ENCODE data around the gene ADPRHL1.
"Not testable (repeated sequence)": the region's sequence is repeated elsewhere in the genome, so short reads cannot be mapped to it uniquely, and the experiment has no call there.

Gene ADPRHL1

GRCh38 chr13:113477724-113478123 is 24.4 kb upstream of the ADPRHL1 start:
- no peak for DNase-seq

DNA sequence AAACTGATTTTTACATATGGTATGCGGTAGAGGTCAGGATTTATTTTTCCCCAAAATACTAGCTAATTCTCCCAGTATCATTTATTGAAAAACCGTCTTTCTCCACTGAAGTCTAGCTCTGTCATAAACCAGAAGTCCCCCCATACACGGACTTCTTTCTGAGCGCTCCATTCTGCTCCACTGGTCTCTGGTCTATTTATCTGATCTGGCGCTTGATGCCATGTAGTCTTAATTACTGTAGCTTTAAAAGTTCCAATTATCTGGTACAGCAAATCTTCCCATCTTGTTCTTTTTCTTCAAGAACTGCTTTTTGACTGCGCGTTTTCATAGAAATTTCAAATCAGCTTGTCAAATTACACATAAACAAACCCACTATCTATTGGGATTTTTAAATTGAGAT is 23.5 kb upstream of the ADPRHL1 start:
- no peak for DNase-seq

- no peak for DNase-seq
Measured at GRCh38 chr13:113475911-113476310, 22.6 kb upstream of the ADPRHL1 start.

GRCh38 chr13:113475280-113475679 is 22.0 kb upstream of the ADPRHL1 start:
- no peak for DNase-seq

DNA sequence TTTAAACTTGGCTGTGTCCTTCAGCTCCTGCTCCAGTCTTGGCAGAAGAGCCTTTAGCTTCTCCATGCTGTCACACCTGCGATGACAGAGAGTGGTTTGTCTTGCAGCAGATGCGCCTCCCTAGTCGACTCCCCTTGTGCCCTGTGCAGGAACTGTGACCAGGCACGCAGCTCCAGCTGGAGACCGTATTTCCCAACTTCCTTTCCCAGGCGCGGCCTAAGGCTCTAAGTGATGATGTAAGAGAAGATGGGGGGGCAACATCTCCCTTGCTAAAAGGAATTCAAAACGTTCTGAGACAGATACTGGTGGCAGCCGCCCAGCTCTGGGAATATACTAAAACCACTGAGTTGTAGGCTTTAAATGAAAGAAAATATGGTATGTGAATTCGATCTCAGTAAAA is 20.9 kb upstream of the ADPRHL1 start:
- no peak for DNase-seq

GRCh38 chr13:113472355-113473025 is 19.2 kb upstream of the ADPRHL1 start:
- DNase-seq = no peak

- DNase-seq = no peak
Measured at GRCh38 chr13:113471844-113472243, 18.6 kb upstream of the ADPRHL1 start.

DNA sequence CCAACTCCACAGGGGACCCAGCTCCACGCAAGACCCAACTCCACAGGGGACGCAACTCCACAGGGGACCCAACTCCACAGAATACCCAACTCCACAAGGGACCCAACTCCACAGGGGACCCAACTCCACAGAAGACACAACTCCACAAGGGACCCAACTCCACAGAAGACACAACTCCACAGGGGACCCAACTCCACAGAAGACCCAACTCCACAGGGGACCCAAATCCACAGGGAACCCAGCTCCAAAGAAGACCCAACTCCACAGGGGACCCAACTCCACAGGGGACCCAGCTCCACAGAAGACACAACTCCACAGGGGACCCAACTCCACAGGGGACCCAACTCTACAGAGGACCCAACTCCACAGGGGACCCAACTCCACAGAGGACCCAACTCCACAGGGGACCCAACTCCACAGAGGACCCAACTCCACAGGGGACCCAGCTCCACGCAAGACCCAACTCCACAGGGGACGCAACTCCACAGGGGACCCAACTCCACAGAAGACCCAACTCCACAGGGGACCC is 17.4 kb upstream of the ADPRHL1 start:
- DNase-seq = not testable (repeated sequence)

GRCh38 chr13:113470073-113470472 is 16.8 kb upstream of the ADPRHL1 start:
- DNase-seq = no peak

DNA sequence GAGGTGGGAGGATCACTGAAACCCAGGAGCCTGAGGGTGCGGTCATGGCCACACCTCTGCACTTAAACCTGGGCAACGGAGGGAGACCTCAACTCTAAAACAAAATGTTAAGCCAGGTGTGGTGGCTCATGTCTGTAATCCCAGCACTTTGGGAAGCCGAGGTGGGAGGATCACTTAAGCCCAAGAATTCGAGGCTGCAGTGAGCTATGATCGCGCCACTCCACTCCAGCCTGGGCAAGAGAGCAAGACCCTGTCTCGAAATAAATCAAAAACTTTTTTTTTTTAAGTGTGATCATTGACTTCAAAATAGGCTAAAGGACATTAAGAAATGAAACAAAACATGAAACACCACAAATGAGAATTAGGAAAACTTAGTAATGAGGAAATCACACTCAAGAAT is 16.3 kb upstream of the ADPRHL1 start:
- no peak for DNase-seq

GRCh38 chr13:113468472-113469201 is 15.3 kb upstream of the ADPRHL1 start:
- no peak for DNase-seq

DNA sequence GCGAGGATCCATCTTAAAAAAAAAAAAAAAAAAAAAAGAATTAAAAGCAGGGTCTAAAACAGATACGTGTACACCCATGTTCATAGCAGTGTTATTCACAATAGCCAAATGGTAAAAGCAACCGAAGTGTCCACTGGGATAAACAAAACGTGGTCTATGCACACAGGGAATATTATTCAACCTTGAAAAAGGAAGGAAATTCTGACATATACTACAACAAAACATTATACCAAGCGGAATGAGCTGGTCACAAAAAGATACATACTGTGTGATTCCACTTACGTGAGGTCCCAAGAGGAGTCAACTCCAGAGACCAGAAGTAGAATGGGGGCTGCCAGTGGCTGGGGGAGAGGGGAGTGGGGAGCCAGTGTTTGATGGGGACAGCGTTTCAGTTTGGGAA is 14.7 kb upstream of the ADPRHL1 start:
- no peak for DNase-seq

- no peak for DNase-seq
Measured at GRCh38 chr13:113466383-113466782, 13.1 kb upstream of the ADPRHL1 start.

- no peak for DNase-seq
Measured at GRCh38 chr13:113465300-113465699, 12.0 kb upstream of the ADPRHL1 start.

- DNase-seq = no peak
Measured at GRCh38 chr13:113464476-113464875, 11.2 kb upstream of the ADPRHL1 start.

- no peak for DNase-seq
Measured at GRCh38 chr13:113461022-113461751, 7.9 kb upstream of the ADPRHL1 start.

- no peak for DNase-seq
Measured at GRCh38 chr13:113460599-113460998, 7.3 kb upstream of the ADPRHL1 start.

DNA sequence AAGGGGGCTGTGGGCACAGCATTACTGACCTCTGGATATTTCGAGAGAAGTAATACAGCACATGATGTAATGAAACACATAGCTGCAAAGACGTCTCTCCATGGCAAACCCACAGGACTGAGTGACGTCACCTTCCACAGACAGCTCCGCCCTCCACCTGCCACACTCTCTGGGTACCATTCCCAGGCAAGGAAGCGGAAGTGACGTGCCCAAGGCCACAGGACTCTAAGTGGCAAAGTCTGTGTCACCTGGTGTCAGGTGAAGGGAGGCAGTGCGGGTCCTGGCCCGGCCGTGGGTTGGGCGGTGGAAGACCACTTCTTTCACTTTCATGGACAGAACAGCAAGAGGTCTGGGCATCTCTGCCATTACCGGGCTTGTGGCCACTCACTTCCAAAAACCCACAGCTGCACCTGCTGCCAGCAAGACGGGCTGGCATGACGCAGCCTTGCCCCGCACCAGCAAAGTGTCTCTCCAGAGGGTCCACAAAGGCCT is 6.8 kb upstream of the ADPRHL1 start:
- no peak for DNase-seq

- peak; percentile 89 for DNase-seq
Measured at GRCh38 chr13:113458253-113459065, 5.2 kb upstream of the ADPRHL1 start.

GRCh38 chr13:113457510-113457909 is 4.2 kb upstream of the ADPRHL1 start:
- DNase-seq = no peak

DNA sequence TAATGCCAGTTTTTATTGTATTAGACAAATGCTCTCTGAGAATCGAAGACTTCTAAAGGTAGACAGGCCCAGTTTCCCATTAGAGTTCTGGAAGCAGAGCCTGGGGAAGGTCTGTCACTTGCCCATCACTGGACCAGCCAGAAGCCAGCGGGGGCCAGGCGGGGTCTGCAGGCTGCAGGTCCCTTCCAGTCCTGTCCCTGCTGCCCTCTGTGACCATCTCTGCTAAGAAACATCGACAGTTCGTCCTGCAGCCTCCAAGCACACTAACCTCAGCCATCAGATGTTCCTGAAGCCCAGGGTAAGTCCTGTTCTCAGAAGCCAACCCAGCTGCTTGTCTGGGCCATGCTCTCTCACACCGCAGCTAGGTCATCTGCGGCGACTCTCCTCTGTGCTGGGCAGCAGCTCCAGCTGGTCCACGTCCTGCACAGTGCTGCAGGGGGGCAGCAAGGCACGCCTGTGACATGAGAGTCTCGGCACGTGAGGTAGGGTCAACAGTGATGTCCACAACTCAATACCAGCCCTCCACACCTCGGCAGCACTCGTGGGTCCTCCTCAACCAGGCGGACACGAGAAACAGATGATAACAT is 2.9 kb upstream of the ADPRHL1 start:
- DNase-seq = no peak

DNA sequence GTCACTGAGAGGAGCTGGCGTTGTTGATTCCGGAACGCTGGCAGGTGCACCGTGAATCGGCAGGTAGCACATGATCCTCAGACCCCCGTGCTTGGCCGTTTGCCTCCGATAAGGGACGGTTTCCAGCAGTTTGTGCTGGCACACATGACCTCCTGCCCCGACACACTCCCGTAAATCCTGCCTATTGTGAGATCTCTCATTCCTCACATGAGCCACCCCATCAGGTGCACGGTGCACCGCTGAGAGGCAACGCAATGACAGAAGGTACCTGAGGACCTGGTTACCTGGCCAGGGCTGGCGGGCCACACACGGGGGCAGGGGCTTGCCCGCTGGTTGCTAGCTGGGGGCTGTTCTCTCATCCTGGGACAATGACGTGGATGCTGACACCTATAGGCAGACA is 2.1 kb upstream of the ADPRHL1 start:
- no peak for DNase-seq

Data from NCI-H1694 (cell line).